Lung (tissue), 12 donors: ENCODE measurements around the gene DCLRE1C. TPM values are rescaled to one million over a fixed set of nuclear protein-coding genes. Genes with fewer than 3 reads are reported as not detected.

Experiments
- ATAC-seq: fragments of 200-7000 bp; cut with Tn5 transposase; one replicate; pipeline ENCODE4 v1.9.1; 2020; ENCODE audit warnings: moderate number of reproducible peaks; ENCODE audit not compliant: insufficient read depth, low FRiP score
- DNase-seq, 3 donors: peaks; one replicate each; pipeline ENCODE4 v3.0.0-alpha.2; 2013 to 2017
- H3K27ac ChIP-seq, 2 donors: one replicate each; pipeline ENCODE4 v1.5.1; 2013; ENCODE audit warnings: mild to moderate bottlenecking in 2 of 2, moderate library complexity in 2 of 2, control low read depth in 1 of 2, inconsistent platforms in 1 of 2, low read depth in 1 of 2, low read length in 1 of 2
- H3K27me3 ChIP-seq, 3 donors: one replicate each; pipeline ENCODE4 v1.5.1; 2013; ENCODE audit warnings: low read length in 2 of 3; ENCODE audit not compliant: control insufficient read depth in 3 of 3, insufficient read depth in 3 of 3
- H3K36me3 ChIP-seq, 4 donors: one replicate each; pipeline ENCODE4 v1.5.1; 2013; ENCODE audit warnings: low read length in 4 of 4, mild to moderate bottlenecking in 1 of 4, moderate library complexity in 1 of 4; ENCODE audit not compliant: control insufficient read depth in 4 of 4, insufficient read depth in 4 of 4
- H3K4me1 ChIP-seq, 5 donors: one replicate each; pipeline ENCODE4 v1.5.1; 2013; ENCODE audit warnings: low read length in 5 of 5, mild to moderate bottlenecking in 2 of 5, moderate library complexity in 1 of 5; ENCODE audit not compliant: control insufficient read depth in 5 of 5, insufficient read depth in 5 of 5
- H3K4me3 ChIP-seq: one replicate; pipeline ENCODE4 v1.5.1; 2013; ENCODE audit warnings: mild to moderate bottlenecking, control low read depth, moderate library complexity
- H3K9ac ChIP-seq, 2 donors: one replicate each; pipeline ENCODE4 v1.5.1; 2013; ENCODE audit warnings: low read length in 2 of 2, control low read depth in 1 of 2; ENCODE audit not compliant: insufficient read depth in 1 of 2
- H3K9me3 ChIP-seq, 4 donors: one replicate each; pipeline ENCODE4 v1.5.1; 2013; ENCODE audit warnings: low read length in 3 of 4, mild to moderate bottlenecking in 1 of 4, moderate library complexity in 1 of 4; ENCODE audit not compliant: control insufficient read depth in 4 of 4, insufficient read depth in 3 of 4
- CTCF ChIP-seq: IDR thresholded peaks from 2 replicates; pipeline ENCODE4 v1.5.1; 2012; ENCODE audit warnings: mild to moderate bottlenecking; ENCODE audit errors: control extremely low read depth, extremely low read depth
- WGBS, 2 donors: extraction: QIAGEN DNeasy Blood & Tissue Kit; methylation state at CpG; one replicate each; pipeline ENCODE4 v1.1.7; 2013; 5-methylcytosine and 5-hydroxymethylcytosine counted together
- polyA plus RNA-seq, 2 donors: library from polyadenylated mRNA; stranded (reverse); fragments of 200-250 nt; gene quantifications; one replicate each; pipeline ENCODE4 v1.2.1, GENCODE V29; 2013
- total RNA-seq, 2 donors: library from RNA; depleted of rRNA in 1 of 2; stranded (reverse); fragments of >200 nt in 1 of 2; gene quantifications; one replicate each; pipeline ENCODE4 v1.2.1, GENCODE V29; 2014 to 2021
- donor health status: control.
- donor health status: control.
- donor health status: Bipolar disorder and iron deficiency.
- donor health status: healthy.
- donor health status: DM: yes; HTN: yes; CAD: no.

The DCLRE1C gene
- total and polyA plus RNA-seq, 4 donors = 3.0 to 14.9 (median 7.7) TPM

- DNase-seq (no peak), ATAC-seq (no peak)
- H3K36me3 ChIP-seq = peaks cover 0 to 4% (median 2%) of the 10 kb centered on the region in 4 donors
- H3K4me1 ChIP-seq = no peaks in the 10 kb centered on the region
- H3K9ac ChIP-seq = no peak overlapping the region
- no peaks in the 10 kb centered on the region for H3K27me3 ChIP-seq
- no peak overlapping the region for H3K27ac ChIP-seq
- no peak overlapping the region for H3K4me3 ChIP-seq
- H3K9me3 ChIP-seq = no peaks in the 10 kb centered on the region
- TF ChIP-seq CTCF = no peak
- WGBS, 2 donors = 97 to 100% methylated on average over 1 of the region's 1 CpG
Observed at GRCh38 chr10:14891151-14891550, 62.7 kb downstream of the DCLRE1C start.

- H3K27me3 ChIP-seq = no peaks in the 10 kb centered on the region
- no peak overlapping the region for H3K27ac ChIP-seq
- no peak overlapping the region for H3K4me3 ChIP-seq
- peaks cover 0 to 8% (median 2%) of the 10 kb centered on the region in 4 donors for H3K36me3 ChIP-seq
- no peaks in the 10 kb centered on the region for H3K9me3 ChIP-seq
- 85 to 91% methylated on average over 2 of the region's 2 CpGs for WGBS, 2 donors
- ATAC-seq = no peak
- no peak overlapping the region for H3K9ac ChIP-seq
- TF ChIP-seq CTCF = no peak
- DNase-seq = no peak
- H3K4me1 ChIP-seq = no peaks in the 10 kb centered on the region
Observed at GRCh38 chr10:14889318-14889717, 64.6 kb downstream of the DCLRE1C start.

GRCh38 chr10:14884082-14884481 lies 69.8 kb downstream of the DCLRE1C start:
- no peak for ATAC-seq
- H3K36me3 ChIP-seq = peaks cover 0 to 8% (median 2%) of the 10 kb centered on the region in 4 donors
- no peak for TF ChIP-seq CTCF
- peaks cover 0 to 14% (median 3%) of the 10 kb centered on the region in 5 donors for H3K4me1 ChIP-seq
- no peaks in the 10 kb centered on the region for H3K9me3 ChIP-seq
- no peak overlapping the region for H3K9ac ChIP-seq
- H3K4me3 ChIP-seq = no peak overlapping the region
- no peak overlapping the region for H3K27ac ChIP-seq
- WGBS, 2 donors = 85 to 92% methylated on average over 3 of the region's 3 CpGs
- no peak for DNase-seq
- H3K27me3 ChIP-seq = no peaks in the 10 kb centered on the region

- ATAC-seq (no peak), DNase-seq (peak in 1 of 3 donors; percentile 16)
- no peak overlapping the region for H3K4me3 ChIP-seq
- peaks cover 0 to 1% (median 0%) of the 10 kb centered on the region in 4 donors for H3K36me3 ChIP-seq
- 60 to 64% methylated on average over 7 of the region's 7 CpGs for WGBS, 2 donors
- H3K9me3 ChIP-seq = no peaks in the 10 kb centered on the region
- TF ChIP-seq CTCF = no peak
- H3K9ac ChIP-seq = peak overlapping the region in 1 of 2 donors; percentile 71
- no peak overlapping the region for H3K27ac ChIP-seq
- H3K4me1 ChIP-seq = peaks cover 0 to 28% (median 5%) of the 10 kb centered on the region in 5 donors
- no peaks in the 10 kb centered on the region for H3K27me3 ChIP-seq
Observed at GRCh38 chr10:14880229-14880628, 73.7 kb downstream of the DCLRE1C start.
